Thyroid gland (tissue), 4 donors: ENCODE data around the gene KIAA0232.

Experiments
- CTCF ChIP-seq, 6 experiments: fragments of 200-600 bp in 3 of 6; fragments of 450-650 bp in 3 of 6; sonication (generic) in 3 of 6; IDR thresholded peaks; one replicate each; pipeline ENCODE4 v1.5.1; 2016 to 2019; ENCODE audit warnings: antibody characterized with exemption in 6 of 6, mild to moderate bottlenecking in 2 of 6, inconsistent platforms in 1 of 6, moderate library complexity in 1 of 6
- POLR2A ChIP-seq, 2 donors: fragments of 450-650 bp; IDR thresholded peaks; one replicate each; pipeline ENCODE4 v1.6.1; 2017; ENCODE audit warnings: antibody characterized with exemption in 2 of 2, mild to moderate bottlenecking in 2 of 2, moderate library complexity in 1 of 2

- TF ChIP-seq CTCF (IDR thresholded peaks at IDR 0.05): no peak
- TF ChIP-seq POLR2A (IDR thresholded peaks at IDR 0.05): no peak
Measured at GRCh38 chr4:6773616-6774540, 8.6 kb upstream of the KIAA0232 start.
